A673 (cell line): ENCODE results near the gene OSBPL6.

Experiments
- EZH2 ChIP-seq: fragments of 200-600 bp; sonication (generic); IDR thresholded peaks from 2 replicates; pipeline ENCODE4 v1.6.1; 2017; ENCODE audit warnings: borderline replicate concordance, low read depth, mild to moderate bottlenecking, mixed read lengths, antibody characterized with exemption, low read length; ENCODE audit not compliant: poor library complexity, severe bottlenecking
- TF ChIP-seq, protein P1 (sequence below): fragments of 300-800, 200-600 bp; sonication (generic); conservative IDR thresholded peaks from 2 replicates; pipeline ENCODE4 v1.5.1; 2017; ENCODE audit warnings: low read depth, mild to moderate bottlenecking, antibody characterized with exemption, low read length, moderate library complexity, mixed read lengths

DNA sequence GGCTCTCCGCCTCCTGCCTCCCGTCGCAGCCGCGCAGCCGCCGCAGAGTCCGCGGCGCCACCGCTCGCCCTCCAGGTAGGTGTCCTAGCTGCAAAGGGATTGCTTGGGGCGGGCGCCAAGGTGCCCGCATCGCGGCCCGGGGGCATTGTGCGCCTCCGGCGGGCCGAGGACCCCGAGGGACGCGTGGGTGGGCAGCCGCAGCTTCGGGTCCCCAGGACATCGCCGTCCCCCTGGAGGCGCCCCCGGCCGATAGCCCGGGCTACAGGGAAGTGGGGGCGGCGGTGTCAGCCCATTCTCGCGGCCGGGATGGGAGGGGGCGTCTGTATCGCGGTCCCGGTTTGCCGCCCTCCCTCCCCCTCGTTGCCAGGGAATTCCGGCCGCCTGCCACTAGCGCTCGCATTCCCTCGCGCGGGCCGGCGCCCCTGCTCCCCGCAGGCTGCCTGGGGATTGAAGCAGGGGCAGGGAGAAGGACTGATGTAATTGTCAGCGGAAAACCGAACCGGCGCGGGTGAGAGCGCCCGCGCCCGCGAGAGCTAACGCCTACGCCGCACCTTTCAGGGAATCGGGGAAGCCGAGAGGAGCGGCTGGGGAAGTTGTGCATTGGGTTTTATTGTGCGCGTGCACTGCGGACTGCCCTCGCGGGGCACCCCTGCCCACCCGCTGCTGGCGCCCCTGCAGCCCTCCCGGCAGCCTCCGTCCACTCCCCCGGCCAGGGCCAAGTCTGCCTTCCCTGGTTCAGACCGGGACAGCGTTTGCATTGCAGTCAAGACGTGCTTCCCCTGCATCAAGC is 483 bp downstream of the OSBPL6 start:
- TF ChIP-seq EZH2, result no peak
- TF ChIP-seq, protein P1, sequence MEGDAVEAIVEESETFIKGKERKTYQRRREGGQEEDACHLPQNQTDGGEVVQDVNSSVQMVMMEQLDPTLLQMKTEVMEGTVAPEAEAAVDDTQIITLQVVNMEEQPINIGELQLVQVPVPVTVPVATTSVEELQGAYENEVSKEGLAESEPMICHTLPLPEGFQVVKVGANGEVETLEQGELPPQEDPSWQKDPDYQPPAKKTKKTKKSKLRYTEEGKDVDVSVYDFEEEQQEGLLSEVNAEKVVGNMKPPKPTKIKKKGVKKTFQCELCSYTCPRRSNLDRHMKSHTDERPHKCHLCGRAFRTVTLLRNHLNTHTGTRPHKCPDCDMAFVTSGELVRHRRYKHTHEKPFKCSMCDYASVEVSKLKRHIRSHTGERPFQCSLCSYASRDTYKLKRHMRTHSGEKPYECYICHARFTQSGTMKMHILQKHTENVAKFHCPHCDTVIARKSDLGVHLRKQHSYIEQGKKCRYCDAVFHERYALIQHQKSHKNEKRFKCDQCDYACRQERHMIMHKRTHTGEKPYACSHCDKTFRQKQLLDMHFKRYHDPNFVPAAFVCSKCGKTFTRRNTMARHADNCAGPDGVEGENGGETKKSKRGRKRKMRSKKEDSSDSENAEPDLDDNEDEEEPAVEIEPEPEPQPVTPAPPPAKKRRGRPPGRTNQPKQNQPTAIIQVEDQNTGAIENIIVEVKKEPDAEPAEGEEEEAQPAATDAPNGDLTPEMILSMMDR, result no peak
